SU-DHL-6 (cell line): ENCODE measurements around the gene CRK.

Source experiments
- H2AFZ ChIP-seq: fragments of 200-600 bp; sonication (generic); 2 replicates; pipeline ENCODE4 v1.6.1; 2014; ENCODE audit warnings: low read depth, mild to moderate bottlenecking, moderate library complexity, mixed read lengths, antibody characterized with exemption, low read length; ENCODE audit not compliant: severe bottlenecking
- H3F3A ChIP-seq: fragments of 200-600 bp; shearing (Covaris generic); 2 replicates; pipeline ENCODE4 v1.6.0; 2016; ENCODE audit warnings: antibody characterized with exemption, mild to moderate bottlenecking; ENCODE audit not compliant: insufficient read depth
- H3K27ac ChIP-seq: fragments of 200-600 bp; sonication (generic); 2 replicates; pipeline ENCODE4 v1.5.1; 2016; ENCODE audit warnings: low read depth, mild to moderate bottlenecking, low read length, moderate library complexity, mixed read lengths
- H3K27me3 ChIP-seq: fragments of 200-600 bp; sonication (generic), shearing (Covaris generic); 2 replicates; pipeline ENCODE4 v1.6.0; 2014; ENCODE audit warnings: mild to moderate bottlenecking, low read length
- H3K36me3 ChIP-seq: fragments of 200-600 bp; sonication (generic); 2 replicates; pipeline ENCODE4 v1.6.1; 2014; ENCODE audit warnings: mild to moderate bottlenecking, low read length, mixed read lengths
- H3K4me2 ChIP-seq: fragments of 300-600, 200-600 bp; shearing (Covaris generic), sonication (generic); 2 replicates; pipeline ENCODE4 v1.6.0; 2014; ENCODE audit warnings: low read length, low read depth, mild to moderate bottlenecking; ENCODE audit not compliant: poor library complexity, severe bottlenecking
- H3K4me3 ChIP-seq: fragments of 200-600 bp; sonication (generic); 2 replicates; pipeline ENCODE4 v1.5.1; 2014; ENCODE audit warnings: antibody characterized with exemption, low read length, mild to moderate bottlenecking, mixed read lengths; ENCODE audit not compliant: insufficient read depth, poor library complexity, severe bottlenecking
- H3K79me2 ChIP-seq: fragments of 200-600 bp; sonication (generic); 2 replicates; pipeline ENCODE4 v1.6.1; 2014; ENCODE audit warnings: mild to moderate bottlenecking, low read length, moderate library complexity; ENCODE audit not compliant: insufficient read depth
- H3K9ac ChIP-seq: fragments of 200-600 bp; sonication (generic); 2 replicates; pipeline ENCODE4 v1.7.0; 2014; ENCODE audit warnings: mild to moderate bottlenecking, low read length
- H3K9me2 ChIP-seq: fragments of 200-600 bp; sonication (generic); replicated peaks from 2 replicates; pipeline ENCODE4 v1.6.1; 2014; ENCODE audit warnings: low read length; ENCODE audit not compliant: insufficient read depth
- H3K9me3 ChIP-seq: fragments of 200-600 bp; sonication (generic); 2 replicates; pipeline ENCODE4 v1.6.1; 2014; ENCODE audit warnings: low read length, mixed read lengths; ENCODE audit not compliant: insufficient read depth
- H4K20me1 ChIP-seq: fragments of 200-600 bp; sonication (generic); 2 replicates; pipeline ENCODE4 v1.6.1; 2014; ENCODE audit warnings: low read depth, mild to moderate bottlenecking, antibody characterized with exemption, low read length, moderate library complexity, mixed read lengths
- CTCF ChIP-seq: fragments of 200-600 bp; sonication (generic); IDR thresholded peaks from one replicate; pipeline ENCODE4 v1.5.1; 2017; ENCODE audit warnings: antibody characterized with exemption, mild to moderate bottlenecking, low read length, moderate library complexity; ENCODE audit not compliant: insufficient read depth, poor library complexity, severe bottlenecking
- EZH2phosphoT487 ChIP-seq: fragments of 200-600 bp; sonication (generic), shearing (Covaris generic); conservative IDR thresholded peaks from 2 replicates; pipeline ENCODE4 v1.6.1; 2018; ENCODE audit warnings: mild to moderate bottlenecking, antibody characterized with exemption, low read length, moderate library complexity, mixed read lengths

CRK gene

GRCh38 chr17:1385861-1386260, 70.2 kb downstream of the CRK start:
- Histone ChIP-seq H3K36me3 (no peaks in the 10 kb centered on the region; the same call in 1 of the 2 replicates), H4K20me1 (peaks cover 43% of the 10 kb centered on the region), H3K4me3 (no peak overlapping the region), H3K9ac (no peak overlapping the region), H3K4me2 (no peak overlapping the region), H3K9me2 (no peaks in the 10 kb centered on the region), H3K79me2 (peaks cover 100% of the 10 kb centered on the region), H3F3A (peaks cover 24% of the 10 kb centered on the region), H3K27me3 (no peaks in the 10 kb centered on the region), H2AFZ (no peak overlapping the region), H3K9me3 (no peaks in the 10 kb centered on the region), H3K27ac (peak overlapping the region; percentile 5; the same call in 1 of the 2 replicates)
- TF ChIP-seq CTCF (no peak), EZH2phosphoT487 (no peak)

GRCh38 chr17:1384905-1385435, 71.1 kb downstream of the CRK start:
- peaks cover 100% of the 10 kb centered on the region for H3K79me2 ChIP-seq

GRCh38 chr17:1379930-1380313, 76.1 kb downstream of the CRK start:
- Histone ChIP-seq H3K9ac (no peak overlapping the region), H3K9me3 (no peaks in the 10 kb centered on the region), H3K4me2 (peak overlapping the region; percentile 3), H3K4me3 (no peak overlapping the region), H3K9me2 (no peaks in the 10 kb centered on the region), H4K20me1 (peaks cover 60% of the 10 kb centered on the region), H3K36me3 (no peaks in the 10 kb centered on the region), H3K79me2 (peaks cover 100% of the 10 kb centered on the region), H3K27me3 (no peaks in the 10 kb centered on the region), H2AFZ (no peak overlapping the region), H3F3A (peaks cover 27% of the 10 kb centered on the region), H3K27ac (peak overlapping the region; percentile 16; the same call in 1 of the 2 replicates)
- TF ChIP-seq EZH2phosphoT487 = no peak
- TF ChIP-seq CTCF = no peak

More at GRCh38 chr17:1384905-1385435, 71.1 kb downstream of the CRK start:
- H3K27ac ChIP-seq = no peak overlapping the region; the same call in 1 of the 2 replicates
- H3K36me3 ChIP-seq = no peaks in the 10 kb centered on the region; the same call in 1 of the 2 replicates
- no peak overlapping the region for H3K4me3 ChIP-seq
- peaks cover 26% of the 10 kb centered on the region for H3F3A ChIP-seq
- no peak overlapping the region for H3K4me2 ChIP-seq
- no peaks in the 10 kb centered on the region for H3K9me3 ChIP-seq
- no peak for TF ChIP-seq CTCF
- no peak for TF ChIP-seq EZH2phosphoT487
- H3K9me2 ChIP-seq = no peaks in the 10 kb centered on the region
- H2AFZ ChIP-seq = no peak overlapping the region
- H3K27me3 ChIP-seq = no peaks in the 10 kb centered on the region
- no peak overlapping the region for H3K9ac ChIP-seq
- peaks cover 43% of the 10 kb centered on the region for H4K20me1 ChIP-seq
